GM19468 (cell line): ENCODE results near the gene MDN1.
"Not testable (repeated sequence)": the region's sequence is repeated elsewhere in the genome, so short reads cannot be mapped to it uniquely, and the experiment has no call there.

Experiments
- ATAC-seq: cut with Tn5 transposase; IDR thresholded peaks from one replicate; pipeline ENCODE4 v1.9.1; 2021; ENCODE audit warnings: mild to moderate bottlenecking, moderate library complexity, moderate number of reproducible peaks; ENCODE audit not compliant: unreplicated experiment; ENCODE audit errors: extremely low read depth

The MDN1 gene

DNA sequence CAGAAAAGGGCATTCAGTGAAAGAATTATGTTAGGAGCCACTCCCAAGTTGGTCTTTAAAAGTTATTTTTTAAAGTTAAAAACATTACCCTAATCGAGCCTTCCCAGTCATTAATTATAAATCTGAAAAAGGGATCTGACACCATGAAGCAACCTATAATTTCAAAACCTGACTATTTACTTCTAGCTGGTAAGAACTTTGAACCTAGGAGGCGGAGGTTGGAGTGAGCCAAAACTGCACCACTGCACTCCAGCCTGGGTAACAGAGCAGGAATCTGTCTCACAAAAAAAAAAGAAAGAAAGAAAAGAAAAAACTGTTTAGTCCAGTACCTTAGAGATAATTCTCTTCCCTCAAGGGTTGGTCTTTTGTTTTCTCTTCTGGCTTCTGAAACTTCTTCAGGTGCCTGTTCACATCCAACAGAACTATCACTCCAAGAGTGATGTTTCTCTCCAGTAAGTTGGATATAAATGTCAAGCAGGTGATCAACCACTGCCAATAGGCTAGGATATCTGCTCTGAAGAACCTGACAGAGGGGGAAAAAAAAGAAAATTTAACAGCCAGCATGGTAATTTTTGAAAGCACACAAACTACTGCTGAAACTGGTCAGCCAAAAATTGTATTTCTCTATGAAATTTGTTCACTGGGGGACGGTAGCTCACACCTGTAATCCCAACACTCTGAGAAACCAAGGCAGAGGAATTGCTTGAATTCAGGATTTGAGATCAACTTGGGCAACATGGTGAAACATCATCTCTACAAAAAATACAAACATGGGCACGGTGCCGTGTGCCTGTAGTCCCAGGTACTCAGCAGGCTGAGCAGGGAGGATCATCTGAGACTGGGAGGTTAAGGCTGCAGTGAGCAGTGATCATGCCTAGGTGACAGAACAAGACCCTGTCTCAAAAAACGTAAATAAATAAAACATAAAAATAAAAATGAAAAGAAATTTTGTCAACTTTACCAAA, 38.2 kb downstream of the MDN1 start:
- no peak for ATAC-seq

DNA sequence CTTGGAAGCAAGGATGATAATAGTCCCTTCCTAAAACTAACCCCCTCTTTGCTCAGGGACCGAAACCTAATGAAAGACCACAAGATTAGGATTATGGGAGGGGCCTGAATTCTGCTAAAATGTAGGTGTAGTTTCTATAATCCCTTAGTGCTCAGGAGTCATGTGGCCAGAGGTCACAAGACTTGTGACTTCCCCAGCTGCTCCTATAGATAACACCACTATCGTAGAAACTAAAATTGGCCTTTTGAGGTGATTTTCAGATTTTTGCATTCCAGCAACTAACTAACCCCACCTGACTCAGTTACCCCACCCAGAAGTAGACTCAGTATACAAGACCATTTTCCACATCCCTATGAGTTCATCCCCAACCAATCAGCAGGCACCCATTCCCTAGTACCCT, 42.1 kb downstream of the MDN1 start:
- no peak for ATAC-seq

DNA sequence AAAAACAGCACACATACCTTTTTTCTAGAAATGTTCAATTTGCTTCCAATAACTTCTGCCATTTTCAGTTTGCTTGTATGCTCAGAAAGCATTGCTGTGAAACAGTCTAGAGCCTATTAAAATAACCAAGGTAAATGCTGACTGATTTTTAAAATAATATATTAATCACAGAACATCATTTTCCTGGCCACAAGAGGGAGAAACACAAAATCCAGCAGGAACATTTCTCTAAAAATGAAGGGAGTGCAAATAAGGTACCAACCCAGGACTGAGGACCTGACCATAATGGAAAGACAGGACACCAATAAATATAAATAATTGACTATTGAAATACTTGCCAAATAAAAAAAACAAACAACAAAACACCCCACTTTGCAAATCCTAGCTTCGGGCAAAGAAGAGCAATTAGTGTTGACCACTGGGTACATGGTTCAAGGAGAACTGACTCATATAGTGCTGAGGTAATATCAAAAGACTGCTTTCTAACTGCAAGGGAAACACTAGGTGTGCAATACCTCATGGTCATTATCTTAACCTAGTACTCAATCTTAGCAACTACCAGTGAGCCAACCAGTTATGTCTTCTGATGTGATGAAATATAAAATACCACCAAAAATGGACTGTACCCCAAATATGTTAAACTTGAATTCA, 42.9 kb downstream of the MDN1 start:
- no peak for ATAC-seq

DNA sequence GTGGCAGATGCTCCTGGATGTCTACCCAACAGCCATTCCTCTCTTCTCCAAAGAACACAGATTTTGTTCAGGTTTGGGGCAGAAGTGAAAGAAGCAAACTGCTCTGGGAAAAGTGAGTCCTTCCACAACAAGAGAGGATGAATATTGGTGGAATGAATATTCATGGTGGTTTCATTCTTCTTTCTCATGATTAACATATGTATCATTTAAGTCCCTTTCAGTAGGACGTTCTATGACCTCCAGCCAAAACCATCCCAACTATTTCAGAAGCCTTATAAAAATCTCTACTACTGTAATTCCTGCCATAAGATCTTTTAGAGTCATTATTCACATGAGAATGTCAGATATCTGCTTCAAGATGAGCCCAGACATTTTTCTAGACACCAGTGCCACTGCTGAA, 44.4 kb downstream of the MDN1 start:
- ATAC-seq = no peak

DNA sequence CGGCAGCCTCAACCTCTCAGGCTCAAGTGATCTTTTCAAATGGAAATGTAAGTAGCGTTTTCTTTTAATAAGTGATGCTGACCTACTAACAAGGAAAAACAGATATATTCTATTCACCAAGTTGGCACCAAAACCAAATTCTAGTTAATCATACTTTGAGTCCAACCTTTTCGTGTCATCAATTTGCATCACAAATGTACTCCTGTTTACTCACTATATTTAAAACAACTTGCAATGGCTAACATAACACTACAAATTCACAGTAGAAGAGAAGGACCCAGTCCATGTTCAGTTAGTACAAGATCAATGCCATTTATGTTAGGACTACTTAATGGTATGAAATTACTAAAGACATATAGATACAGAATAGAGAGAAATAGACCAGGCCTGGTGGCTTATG, 50.0 kb downstream of the MDN1 start:
- no peak for ATAC-seq

DNA sequence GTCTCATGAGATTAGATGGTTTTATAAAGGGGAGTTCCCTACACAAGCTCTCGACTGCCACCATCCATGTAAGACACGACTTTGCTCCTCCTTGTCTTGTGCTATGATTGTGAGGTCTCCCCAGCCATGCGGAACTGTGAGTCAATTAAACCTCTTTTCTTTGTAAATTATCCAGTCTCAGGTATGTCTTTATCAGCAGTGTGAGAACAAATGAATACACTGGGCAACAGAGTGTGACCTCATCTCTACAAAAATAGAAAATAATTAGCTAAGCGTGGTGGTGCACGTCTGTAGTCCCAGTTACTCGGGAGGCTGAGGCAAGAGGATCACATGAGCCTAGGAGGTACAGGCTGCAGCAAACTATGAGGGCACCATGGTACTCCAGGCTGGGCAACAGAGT, 51.3 kb downstream of the MDN1 start:
- no peak for ATAC-seq

DNA sequence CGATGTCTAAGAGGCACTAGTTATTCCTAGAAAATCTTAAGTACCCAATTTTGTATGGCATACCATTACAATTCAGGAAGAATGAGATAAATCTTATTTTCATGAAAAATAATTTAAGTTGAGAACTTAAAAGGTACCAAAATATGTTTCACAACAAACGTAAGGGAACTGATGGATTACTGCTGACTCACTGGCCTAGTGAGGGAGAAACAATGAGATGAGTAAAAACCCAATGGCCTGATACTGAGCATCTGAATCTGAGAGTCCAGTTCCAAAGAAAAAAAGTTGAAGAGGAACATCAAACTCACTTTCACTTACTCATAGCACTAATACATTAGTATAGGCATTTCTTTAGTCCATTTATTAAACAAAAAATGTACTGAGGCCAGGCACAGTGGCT, 56.0 kb downstream of the MDN1 start:
- no peak for ATAC-seq

DNA sequence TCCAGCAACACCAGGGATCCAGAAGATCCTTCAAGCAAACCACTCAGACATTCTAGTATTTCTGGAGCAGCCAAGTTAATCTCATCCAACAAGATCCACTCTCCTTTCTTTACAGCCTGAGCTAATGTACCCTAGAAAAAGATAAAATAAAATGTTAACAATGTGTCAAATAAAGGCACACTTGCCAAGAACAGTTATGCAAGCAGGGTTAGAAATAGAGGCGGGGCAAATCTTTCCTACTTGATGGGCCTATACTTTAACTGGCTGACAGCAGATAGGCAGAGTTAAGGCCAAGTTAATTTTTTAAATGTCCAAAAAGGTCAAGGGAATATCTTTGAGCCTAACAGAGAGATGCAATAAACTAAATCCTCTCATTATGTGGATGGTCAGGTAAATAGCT, 60.8 kb downstream of the MDN1 start:
- ATAC-seq = no peak

DNA sequence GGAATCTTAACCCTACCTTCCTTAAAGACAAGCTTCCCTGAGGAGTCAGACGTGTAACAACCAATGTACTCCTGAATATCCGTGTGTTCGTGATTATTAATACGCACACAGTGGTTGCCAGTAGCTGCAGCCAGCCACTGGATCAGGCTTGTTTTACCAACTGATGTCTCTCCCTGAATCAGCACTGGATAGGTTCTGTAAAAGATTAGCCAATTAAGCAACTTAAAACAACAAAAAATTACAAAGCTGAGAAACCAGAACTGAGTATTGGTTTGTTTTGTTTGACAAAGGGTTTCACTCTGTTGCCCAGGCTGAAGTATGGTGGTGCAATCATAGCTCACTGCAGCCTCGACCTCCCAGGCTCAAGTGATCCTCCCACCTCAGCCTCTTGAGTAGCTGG, 69.3 kb downstream of the MDN1 start:
- no peak for ATAC-seq

DNA sequence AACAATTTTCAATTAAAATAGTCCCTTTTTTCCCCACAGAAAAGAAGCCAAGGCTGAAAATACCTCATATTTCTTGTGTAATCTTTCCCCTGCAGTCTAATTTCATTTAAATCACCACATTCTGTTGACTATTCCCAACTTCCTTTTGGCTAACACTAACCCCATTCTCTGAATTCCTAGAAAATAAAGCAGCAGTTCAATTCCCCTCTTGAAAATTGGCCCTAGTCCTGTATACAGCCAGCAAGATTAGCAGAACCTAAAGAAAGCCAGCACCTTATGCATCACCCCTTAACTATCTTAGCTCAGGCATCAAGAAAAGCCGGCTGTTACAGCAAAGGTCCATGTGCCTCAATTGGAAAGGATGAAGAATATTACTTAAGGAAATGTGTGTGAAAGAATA, 69.7 kb downstream of the MDN1 start:
- ATAC-seq = no peak

DNA sequence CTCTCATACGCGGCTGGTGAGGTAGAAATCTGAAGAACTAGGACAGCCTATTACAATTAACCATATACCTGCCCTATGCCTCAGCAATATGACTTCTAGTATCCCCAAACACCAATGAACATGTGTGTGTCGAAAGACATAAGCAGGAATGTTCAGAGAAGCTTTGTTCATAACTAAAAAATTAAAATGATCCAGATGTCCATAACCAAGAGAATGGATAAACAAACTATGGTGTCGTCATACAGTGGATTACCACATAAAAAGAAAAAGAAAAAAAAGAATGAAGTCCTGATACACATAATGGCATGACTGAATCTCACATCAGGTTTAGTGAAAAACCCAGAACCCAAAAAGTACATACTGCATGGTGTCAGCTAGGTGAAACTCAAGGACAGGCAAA, 73.9 kb downstream of the MDN1 start:
- ATAC-seq = no peak

DNA sequence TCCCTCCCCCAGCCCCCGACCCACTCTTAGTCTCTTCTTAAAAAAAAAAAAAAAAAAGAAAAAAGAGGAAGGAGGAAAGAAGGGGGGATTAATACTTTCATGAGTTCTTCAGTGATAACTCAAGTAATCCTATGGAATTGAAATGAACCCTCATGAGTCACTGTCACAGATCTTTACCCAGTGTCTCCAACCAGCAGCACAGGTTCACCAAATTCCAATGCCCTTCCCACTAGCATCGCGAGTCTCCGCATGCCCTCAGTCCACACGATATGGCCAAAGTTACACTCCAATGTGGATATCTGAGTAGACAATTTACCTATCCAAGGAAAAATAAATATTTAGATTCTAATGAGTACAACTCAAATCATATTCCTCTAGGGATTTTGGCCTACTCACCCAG, 74.5 kb downstream of the MDN1 start:
- no peak for ATAC-seq

DNA sequence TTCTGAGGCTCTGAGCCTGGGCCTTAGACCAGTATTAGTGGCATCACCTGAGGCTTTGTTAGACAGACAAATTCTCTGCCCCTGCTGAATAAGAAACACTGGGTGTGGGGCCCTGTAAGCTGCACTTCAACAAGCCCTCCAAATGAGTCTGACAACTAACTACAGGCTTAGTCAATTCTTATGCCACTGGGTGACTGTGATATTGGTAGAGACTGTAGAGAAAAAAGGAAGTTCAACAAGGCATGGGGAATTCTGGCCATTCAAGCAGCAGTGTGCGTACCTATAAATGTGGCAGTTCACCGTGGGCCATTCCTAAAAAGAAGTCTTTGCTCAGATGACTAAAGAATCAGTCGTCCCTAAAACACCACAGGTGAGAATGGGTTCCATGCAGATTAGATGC, 82.7 kb downstream of the MDN1 start:
- ATAC-seq = no peak

DNA sequence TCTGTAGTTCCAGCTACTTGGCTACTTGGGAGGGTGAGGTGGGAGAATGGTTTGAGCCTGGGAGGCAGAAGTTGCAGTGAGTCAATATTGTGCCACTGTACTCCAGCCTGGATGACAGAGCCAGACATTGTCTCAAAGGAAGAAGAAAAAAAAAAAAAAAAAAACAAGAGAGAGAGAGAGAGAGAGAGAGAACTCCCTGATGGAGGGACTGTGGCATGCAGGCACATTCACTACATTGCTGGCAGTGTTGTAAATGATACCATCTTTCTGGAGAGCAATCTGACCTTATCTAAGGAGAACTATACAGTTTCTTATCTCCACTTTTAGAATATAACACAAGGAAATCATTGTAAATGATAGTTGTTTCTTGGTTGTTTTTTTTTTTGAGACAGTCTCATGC, 85.1 kb downstream of the MDN1 start:
- no peak for ATAC-seq

DNA sequence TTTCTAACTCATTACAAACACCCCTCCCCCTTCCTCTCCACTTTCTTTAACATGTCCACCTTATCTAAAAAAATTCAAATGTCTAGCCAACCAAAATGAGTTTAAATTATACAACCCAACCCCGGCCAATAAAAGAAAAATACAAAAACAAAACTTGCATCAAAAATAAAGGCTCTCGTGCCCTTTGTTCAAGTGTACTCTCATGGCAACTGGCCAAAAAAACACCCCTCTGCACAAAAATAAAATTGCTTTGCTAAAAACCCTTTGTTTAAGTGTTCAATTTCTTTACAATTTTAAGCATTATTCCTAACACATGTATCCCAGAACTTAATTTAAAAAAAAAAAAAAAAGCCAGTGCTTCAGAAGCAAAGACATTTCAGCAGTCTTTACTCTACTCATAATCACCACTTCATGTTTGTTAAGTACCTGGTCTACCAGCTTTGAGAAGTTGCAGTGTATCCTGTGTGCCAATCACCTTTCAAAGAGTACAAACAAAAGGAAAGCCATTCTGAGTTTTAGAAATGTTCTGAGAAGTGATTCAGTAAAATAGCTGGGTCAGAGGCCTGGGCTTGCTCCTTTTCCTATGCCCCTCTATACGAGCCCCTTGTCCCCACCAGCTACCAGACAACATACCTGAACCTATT, 87.5 kb downstream of the MDN1 start:
- no peak for ATAC-seq

DNA sequence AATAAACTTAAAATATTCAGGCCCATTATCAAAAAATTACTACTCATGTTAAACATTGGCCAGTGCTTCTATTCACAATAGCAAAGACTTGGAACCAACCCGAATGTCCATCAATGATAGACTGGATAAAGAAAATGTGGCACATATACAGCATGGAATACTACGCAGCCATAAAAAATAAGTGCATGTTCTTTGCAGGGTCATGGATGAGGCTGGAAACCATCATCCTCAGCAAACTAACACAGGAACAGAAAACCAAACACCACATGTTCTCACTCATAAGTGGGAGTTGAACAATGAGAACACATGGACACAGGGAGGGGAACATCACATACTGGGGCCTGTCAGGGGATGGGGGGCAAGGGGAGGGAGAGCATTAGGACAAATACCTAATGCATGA, 88.3 kb downstream of the MDN1 start:
- not testable (repeated sequence) for ATAC-seq

DNA sequence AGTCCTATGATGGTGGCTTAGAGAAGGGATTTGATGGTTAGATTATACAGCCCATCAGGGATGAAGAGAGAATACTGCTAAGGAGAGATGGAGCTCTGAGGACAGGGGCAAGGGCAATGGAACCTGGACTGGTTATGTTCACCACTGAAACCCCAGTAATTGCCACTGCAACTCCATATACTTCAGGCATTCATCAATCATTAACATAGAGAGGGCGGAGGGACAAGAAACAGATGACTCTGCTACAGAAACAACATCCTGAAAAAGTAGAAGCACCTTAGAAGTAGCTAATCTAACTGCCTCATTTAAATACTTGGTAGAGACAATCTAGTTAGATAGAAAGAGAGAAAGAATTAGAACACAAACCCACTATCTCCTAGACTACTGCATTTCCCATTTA, 89.8 kb downstream of the MDN1 start:
- ATAC-seq = peak; percentile 83

DNA sequence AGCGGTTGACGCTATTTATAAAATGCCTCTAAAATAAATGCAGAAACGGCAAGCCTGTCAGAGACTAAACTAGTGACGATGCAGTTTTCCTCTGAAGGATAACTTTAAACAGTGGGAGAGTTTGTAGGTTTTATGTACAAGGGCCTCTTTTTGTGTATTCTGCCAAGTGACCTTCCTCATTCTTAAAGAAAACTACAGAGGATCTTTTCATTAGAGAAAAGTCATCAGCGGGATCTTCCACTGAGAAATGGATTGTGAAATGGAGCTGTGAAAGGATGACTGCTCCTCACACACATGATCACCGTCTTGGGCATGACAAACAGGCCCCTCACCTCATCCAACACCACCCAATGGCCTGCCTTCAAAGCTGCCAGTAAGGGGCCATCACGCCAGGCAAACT, 92.1 kb downstream of the MDN1 start:
- no peak for ATAC-seq

DNA sequence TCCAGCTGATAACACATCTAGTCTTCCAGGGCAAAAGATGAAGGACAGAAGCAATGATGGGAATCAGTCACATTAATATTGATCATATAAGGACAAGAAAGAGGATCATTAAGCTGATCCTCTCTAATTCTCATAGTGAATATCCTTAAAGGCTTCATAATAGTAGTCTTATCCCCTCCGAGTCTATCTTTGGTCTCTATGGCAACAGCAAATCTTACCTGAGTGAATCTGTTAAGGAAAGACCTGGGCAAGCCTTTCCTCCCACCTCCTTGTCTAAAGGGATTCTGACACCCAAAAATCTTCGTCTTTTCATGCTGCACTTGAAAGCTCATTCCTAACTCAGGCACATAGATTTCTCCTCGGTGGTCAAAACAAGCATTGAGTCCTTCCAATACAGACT, 94.6 kb downstream of the MDN1 start:
- no peak for ATAC-seq

DNA sequence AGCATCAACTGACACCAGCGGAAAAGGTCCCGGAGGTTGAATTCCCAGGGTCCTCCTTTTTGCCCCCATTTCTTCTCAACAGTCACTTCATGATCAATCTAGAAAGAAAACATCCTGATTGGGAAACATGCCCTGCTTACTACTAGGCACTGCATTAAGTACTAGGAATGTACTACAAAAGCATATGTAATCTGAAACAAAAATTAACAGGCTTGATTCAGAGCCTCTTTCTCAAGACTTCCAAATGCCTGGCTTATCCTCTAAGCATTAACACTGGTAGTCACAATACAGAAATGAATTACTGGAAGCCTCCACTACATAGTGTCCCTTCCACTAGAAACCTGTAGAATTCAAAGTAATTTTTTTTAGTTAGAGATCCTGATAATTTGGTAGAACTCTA, 96.5 kb downstream of the MDN1 start:
- ATAC-seq = no peak

DNA sequence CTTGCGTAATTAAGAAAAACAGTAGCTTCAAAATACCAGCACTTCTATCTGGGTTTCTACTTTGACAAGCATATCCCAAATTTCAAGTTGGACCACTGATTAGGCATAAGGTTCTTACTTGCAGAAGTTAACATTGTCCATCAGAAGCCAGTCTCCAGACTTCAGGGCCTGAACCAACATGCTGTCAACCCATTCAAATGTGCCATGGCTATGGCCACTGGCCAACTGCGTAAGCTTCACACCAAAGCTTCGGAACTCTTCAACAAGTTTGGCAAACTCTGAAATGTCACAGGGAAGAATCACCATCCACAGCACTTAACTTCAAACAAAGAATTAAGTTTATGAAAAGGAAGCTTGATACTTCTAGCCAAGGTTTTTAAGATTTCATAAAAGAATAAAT, 103.1 kb downstream of the MDN1 start:
- no peak for ATAC-seq
